DOHH2 (cell line): Measurements from ENCODE around the gene KIAA0040.
A peak's percentile ranks its signal among the peaks of the same experiment; 100 is the strongest.

Source experiments
- H3F3A ChIP-seq: fragments of 200-600 bp; sonication (generic), shearing (Covaris generic); 2 replicates; pipeline ENCODE4 v1.6.0; 2016; ENCODE audit warnings: antibody characterized with exemption, mild to moderate bottlenecking; ENCODE audit not compliant: control insufficient read depth, insufficient read depth
- H3K27ac ChIP-seq: fragments of 200-600 bp; sonication (generic); 2 replicates; pipeline ENCODE4 v1.5.1; 2014; ENCODE audit warnings: low read depth, mild to moderate bottlenecking, low read length, moderate library complexity
- H3K27me3 ChIP-seq: fragments of 200-600 bp; sonication (generic); 2 replicates; pipeline ENCODE4 v1.6.1; 2014; ENCODE audit warnings: mild to moderate bottlenecking, low read length, mixed read lengths; ENCODE audit not compliant: control insufficient read depth
- H3K36me3 ChIP-seq: fragments of 200-600 bp; sonication (generic); 2 replicates; pipeline ENCODE4 v1.6.1; 2014; ENCODE audit warnings: mild to moderate bottlenecking, low read length, moderate library complexity, mixed read lengths; ENCODE audit not compliant: control insufficient read depth
- H3K4me1 ChIP-seq: fragments of 200-600 bp; sonication (generic); 2 replicates; pipeline ENCODE4 v1.6.1; 2014; ENCODE audit warnings: mild to moderate bottlenecking, low read length, mixed read lengths; ENCODE audit not compliant: control insufficient read depth
- H3K4me2 ChIP-seq: fragments of 200-600 bp; sonication (generic); 2 replicates; pipeline ENCODE4 v1.6.0; 2014; ENCODE audit warnings: mild to moderate bottlenecking, low read length, moderate library complexity
- H3K4me3 ChIP-seq: fragments of 200-600 bp; sonication (generic); 2 replicates; pipeline ENCODE4 v1.5.1; 2014; ENCODE audit warnings: mild to moderate bottlenecking, low read length, mixed read lengths
- H3K79me2 ChIP-seq: fragments of 200-600 bp; sonication (generic); 2 replicates; pipeline ENCODE4 v1.6.1; 2014; ENCODE audit warnings: mild to moderate bottlenecking, low read length, mixed read lengths; ENCODE audit not compliant: control insufficient read depth
- H3K9me2 ChIP-seq: fragments of 200-600 bp; sonication (generic); replicated peaks from 2 replicates; pipeline ENCODE4 v1.6.1; 2014; ENCODE audit warnings: mild to moderate bottlenecking, low read length, mixed read lengths; ENCODE audit not compliant: control insufficient read depth
- H3K9me3 ChIP-seq: fragments of 200-600 bp; sonication (generic); 2 replicates; pipeline ENCODE4 v1.6.1; 2014; ENCODE audit warnings: antibody characterized with exemption, low read length, mixed read lengths; ENCODE audit not compliant: control insufficient read depth, insufficient read depth
- H4K20me1 ChIP-seq: fragments of 200-600 bp; sonication (generic); 2 replicates; pipeline ENCODE4 v1.6.0; 2014; ENCODE audit warnings: low read depth, mild to moderate bottlenecking, antibody characterized with exemption, low read length, moderate library complexity; ENCODE audit not compliant: control insufficient read depth, insufficient read depth
- EZH2phosphoT487 ChIP-seq: fragments of 200-600 bp; sonication (generic); IDR thresholded peaks from 2 replicates; pipeline ENCODE4 v1.6.1; 2017; ENCODE audit warnings: borderline replicate concordance, mild to moderate bottlenecking, antibody characterized with exemption, low read length, moderate library complexity, mixed read lengths
- TF ChIP-seq, protein P1 (sequence below): fragments of 200-600 bp; sonication (generic); IDR thresholded peaks from one replicate; pipeline ENCODE4 v1.5.1; 2014; ENCODE audit warnings: antibody characterized with exemption, mild to moderate bottlenecking, low read depth, low read length; ENCODE audit not compliant: poor library complexity, severe bottlenecking

The KIAA0040 gene

DNA sequence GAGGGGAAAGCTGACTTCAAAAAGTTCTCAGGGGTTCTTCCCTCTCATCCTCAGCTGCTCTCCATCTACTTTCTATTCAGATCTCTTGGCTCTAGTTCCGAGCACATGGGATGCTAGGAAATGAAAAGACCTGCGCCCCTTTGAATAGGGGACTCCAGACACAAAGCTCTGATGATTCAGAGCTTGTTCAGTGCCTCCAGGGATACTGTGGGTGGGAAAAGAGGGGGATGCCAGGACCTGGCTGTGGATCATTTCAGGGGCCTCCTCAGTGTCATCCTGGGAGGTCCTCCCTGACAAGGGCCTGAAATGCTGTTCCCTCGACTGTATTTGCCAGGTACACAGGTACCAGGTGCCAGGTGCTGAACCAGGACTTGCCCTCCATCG is 943 bp upstream of the KIAA0040 start:
- H4K20me1 ChIP-seq, result 0 out of 2 replicates have a peak, but pooled peaks cover under 1% of the 10 kb centered on the region
- peaks cover 84% of the 10 kb centered on the region for H3K4me1 ChIP-seq
- peaks cover 23% of the 10 kb centered on the region for H3F3A ChIP-seq
- H3K4me2 ChIP-seq, result peak overlapping the region; percentile 90
- no peaks in the 10 kb centered on the region for H3K27me3 ChIP-seq
- peak overlapping the region; percentile 76 for H3K4me3 ChIP-seq
- TF ChIP-seq, protein P1, sequence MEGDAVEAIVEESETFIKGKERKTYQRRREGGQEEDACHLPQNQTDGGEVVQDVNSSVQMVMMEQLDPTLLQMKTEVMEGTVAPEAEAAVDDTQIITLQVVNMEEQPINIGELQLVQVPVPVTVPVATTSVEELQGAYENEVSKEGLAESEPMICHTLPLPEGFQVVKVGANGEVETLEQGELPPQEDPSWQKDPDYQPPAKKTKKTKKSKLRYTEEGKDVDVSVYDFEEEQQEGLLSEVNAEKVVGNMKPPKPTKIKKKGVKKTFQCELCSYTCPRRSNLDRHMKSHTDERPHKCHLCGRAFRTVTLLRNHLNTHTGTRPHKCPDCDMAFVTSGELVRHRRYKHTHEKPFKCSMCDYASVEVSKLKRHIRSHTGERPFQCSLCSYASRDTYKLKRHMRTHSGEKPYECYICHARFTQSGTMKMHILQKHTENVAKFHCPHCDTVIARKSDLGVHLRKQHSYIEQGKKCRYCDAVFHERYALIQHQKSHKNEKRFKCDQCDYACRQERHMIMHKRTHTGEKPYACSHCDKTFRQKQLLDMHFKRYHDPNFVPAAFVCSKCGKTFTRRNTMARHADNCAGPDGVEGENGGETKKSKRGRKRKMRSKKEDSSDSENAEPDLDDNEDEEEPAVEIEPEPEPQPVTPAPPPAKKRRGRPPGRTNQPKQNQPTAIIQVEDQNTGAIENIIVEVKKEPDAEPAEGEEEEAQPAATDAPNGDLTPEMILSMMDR, result no peak
- TF ChIP-seq EZH2phosphoT487, result no peak
- peaks cover 36% of the 10 kb centered on the region for H3K36me3 ChIP-seq
- peak overlapping the region; percentile 40 for H3K27ac ChIP-seq
- peaks cover 41% of the 10 kb centered on the region for H3K79me2 ChIP-seq
- H3K9me3 ChIP-seq, result no peaks in the 10 kb centered on the region
- no peaks in the 10 kb centered on the region for H3K9me2 ChIP-seq

DNA sequence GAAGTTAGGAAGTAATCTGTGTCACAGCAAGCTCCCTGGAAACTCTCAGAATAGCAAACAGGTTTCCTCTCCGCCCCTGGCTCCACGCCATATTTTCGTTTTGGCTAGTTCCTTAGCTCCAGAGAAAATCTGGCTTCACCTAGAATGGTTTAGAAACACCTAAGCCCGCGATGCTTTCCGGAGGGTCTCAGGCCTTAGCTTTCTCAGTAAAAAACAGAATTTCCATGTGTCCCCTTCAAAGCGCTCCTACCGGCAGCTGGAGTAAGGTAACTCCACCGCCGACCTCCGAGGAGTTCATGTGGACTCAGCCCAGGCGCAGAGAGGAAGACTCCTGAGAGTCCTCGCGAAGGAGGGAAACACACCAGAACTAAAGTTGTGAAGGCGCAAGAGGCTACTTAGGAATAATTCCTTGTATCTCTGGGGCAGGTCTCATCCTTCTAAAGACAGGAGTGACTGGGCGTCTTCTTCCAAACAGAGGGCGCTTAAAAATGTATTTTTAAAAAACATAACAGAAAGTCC is 406 bp downstream of the KIAA0040 start:
- H3K79me2 ChIP-seq, result peaks cover 54% of the 10 kb centered on the region

DNA sequence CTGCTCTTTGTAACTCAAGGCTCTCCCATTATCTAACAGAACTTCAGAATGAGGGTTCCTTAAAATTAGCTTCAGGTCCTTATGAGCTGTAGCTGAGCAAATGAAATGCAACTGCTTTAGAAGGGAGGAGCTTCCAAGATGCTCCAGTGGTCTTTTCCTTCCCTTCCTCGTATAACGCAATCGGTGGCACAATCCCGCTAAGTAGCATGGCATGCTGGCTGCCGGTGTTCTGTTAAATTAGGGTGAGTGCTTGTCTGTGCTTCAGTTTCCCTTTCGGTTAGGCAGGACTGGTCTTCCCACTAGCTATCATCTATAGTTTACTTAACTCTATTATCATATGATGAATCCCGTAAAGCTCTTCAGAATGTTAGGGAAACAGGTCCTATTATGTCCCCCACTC is 917 bp downstream of the KIAA0040 start:
- TF ChIP-seq EZH2phosphoT487, result no peak
- TF ChIP-seq, protein P1, result no peak
- peak overlapping the region; percentile 76 for H3K4me3 ChIP-seq
- peaks cover 59% of the 10 kb centered on the region for H3K79me2 ChIP-seq
- H3K36me3 ChIP-seq, result peaks cover 55% of the 10 kb centered on the region
- H3K4me1 ChIP-seq, result peaks cover 84% of the 10 kb centered on the region
- H3K27ac ChIP-seq, result peak overlapping the region; percentile 83
- H3K9me3 ChIP-seq, result no peaks in the 10 kb centered on the region
- no peaks in the 10 kb centered on the region for H3K9me2 ChIP-seq
- H4K20me1 ChIP-seq, result peaks cover 7% of the 10 kb centered on the region; the same call in 1 of the 2 replicates
- H3K4me2 ChIP-seq, result peak overlapping the region; percentile 90
- no peaks in the 10 kb centered on the region for H3K27me3 ChIP-seq
- H3F3A ChIP-seq, result peaks cover 20% of the 10 kb centered on the region

More for the DNA sequence above, 406 bp downstream of the KIAA0040 start:
- Histone ChIP-seq H3F3A (peaks cover 20% of the 10 kb centered on the region), H3K36me3 (peaks cover 50% of the 10 kb centered on the region), H3K9me2 (no peaks in the 10 kb centered on the region), H3K4me2 (peak overlapping the region; percentile 90), H4K20me1 (peaks cover 7% of the 10 kb centered on the region; the same call in 1 of the 2 replicates), H3K9me3 (no peaks in the 10 kb centered on the region), H3K27me3 (no peaks in the 10 kb centered on the region), H3K4me3 (peak overlapping the region; percentile 76), H3K4me1 (peaks cover 84% of the 10 kb centered on the region), H3K27ac (peak overlapping the region; percentile 83)
- no peak for TF ChIP-seq EZH2phosphoT487
- TF ChIP-seq, protein P1, result peak; percentile 34
